Tibial nerve (tissue), 4 donors: Measurements from ENCODE around the gene SLC20A1. TPM values are rescaled to one million over a fixed set of nuclear protein-coding genes. Genes with fewer than 3 reads are reported as not detected.

Source experiments
- DNase-seq, 2 donors: peaks; one replicate each; pipeline ENCODE4 v3.0.0-alpha.2; 2019; ENCODE audit warnings: low spot score in 2 of 2
- H3K27ac ChIP-seq, 4 donors: fragments of 200-600 bp; sonication (generic) in 3 of 4; one replicate each; pipeline ENCODE4 v1.5.1; 2017 to 2019; ENCODE audit warnings: mild to moderate bottlenecking in 1 of 4
- H3K27me3 ChIP-seq, 2 donors: fragments of 200-600 bp; sonication (generic) in 1 of 2; one replicate each; pipeline versions ENCODE4 v1.5.1 to v1.6.0; 2017 to 2019
- H3K36me3 ChIP-seq, 3 donors: fragments of 200-600 bp; sonication (generic); one replicate each; pipeline ENCODE4 v1.5.1; 2018 to 2019
- H3K4me1 ChIP-seq, 4 donors: fragments of 200-600 bp; sonication (generic) in 3 of 4; one replicate each; pipeline ENCODE4 v1.5.1; 2017 to 2019
- H3K4me3 ChIP-seq, 4 donors: fragments of 200-600 bp; sonication (generic) in 3 of 4; one replicate each; pipeline ENCODE4 v1.5.1; 2017 to 2019; ENCODE audit warnings: mild to moderate bottlenecking in 1 of 4, moderate library complexity in 1 of 4
- H3K9me3 ChIP-seq, 4 donors: fragments of 200-600 bp; sonication (generic) in 3 of 4; one replicate each; pipeline ENCODE4 v1.5.1; 2017 to 2019
- EP300 ChIP-seq, 2 donors: sonication (generic); formaldehyde crosslinking; IDR thresholded peaks; one replicate each; pipeline ENCODE4 v1.6.1; 2017; ENCODE audit warnings: antibody characterized with exemption in 2 of 2, mild to moderate bottlenecking in 1 of 2
- POLR2A ChIP-seq, 2 donors: fragments of 450-650 bp; IDR thresholded peaks; one replicate each; pipeline ENCODE4 v1.6.1; 2017; ENCODE audit warnings: antibody characterized with exemption in 2 of 2, mild to moderate bottlenecking in 2 of 2, moderate library complexity in 2 of 2
- WGBS, 2 donors: methylation state at CpG; one replicate each; pipeline ENCODE4 v1.1.5; 2018; 5-methylcytosine and 5-hydroxymethylcytosine counted together
- total RNA-seq, 4 donors: library from RNA; depleted of rRNA; stranded (reverse); fragments of >200 nt; gene quantifications; one replicate each; pipeline ENCODE4 v1.1.0, GENCODE V29; 2016
- TF ChIP-seq, protein P1 (sequence below), 5 experiments: fragments of 200-600 bp in 3 of 5; fragments of 450-650 bp in 2 of 5; sonication (generic) in 3 of 5; IDR thresholded peaks; one replicate each; pipeline ENCODE4 v1.5.1; 2016 to 2019; ENCODE audit warnings: antibody characterized with exemption in 5 of 5, mild to moderate bottlenecking in 3 of 5, moderate library complexity in 2 of 5

Gene SLC20A1
- total RNA-seq, 4 donors from 2014 or later: 19.3 to 50.5 (median 32.8) TPM

DNA sequence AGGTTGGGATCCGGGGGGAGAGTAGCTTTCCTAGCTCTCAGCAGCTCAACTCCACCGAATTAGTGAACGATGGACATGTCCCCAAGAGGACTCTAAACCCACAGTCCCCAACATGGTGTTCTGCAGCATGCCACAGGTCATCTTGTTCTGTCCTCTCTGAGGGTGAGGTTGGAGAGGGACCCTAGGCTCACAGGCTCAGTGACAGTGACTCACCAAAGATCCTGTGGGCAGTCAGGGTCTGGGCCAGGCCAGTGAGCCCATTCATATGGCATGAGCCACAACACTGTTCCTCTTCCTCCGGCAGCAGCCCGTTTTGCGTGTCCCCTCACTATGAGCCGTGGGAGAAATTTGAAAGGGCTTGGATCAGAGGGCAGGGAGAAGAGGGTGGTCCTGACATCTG, 2.8 kb upstream of the SLC20A1 start:
- WGBS, 2 donors: 74 to 81% methylated on average over 7 of the region's 7 CpGs
- Histone ChIP-seq H3K36me3 (peaks cover 0 to under 1% (median 0%) of the 10 kb centered on the region in 3 donors), H3K27ac (peak overlapping the region in 1 of 4 donors; percentile 22), H3K4me3 (no peak overlapping the region), H3K4me1 (peaks cover 0 to 50% (median 11%) of the 10 kb centered on the region in 4 donors), H3K9me3 (no peaks in the 10 kb centered on the region), H3K27me3 (no peaks in the 10 kb centered on the region)
- TF ChIP-seq, protein P1, sequence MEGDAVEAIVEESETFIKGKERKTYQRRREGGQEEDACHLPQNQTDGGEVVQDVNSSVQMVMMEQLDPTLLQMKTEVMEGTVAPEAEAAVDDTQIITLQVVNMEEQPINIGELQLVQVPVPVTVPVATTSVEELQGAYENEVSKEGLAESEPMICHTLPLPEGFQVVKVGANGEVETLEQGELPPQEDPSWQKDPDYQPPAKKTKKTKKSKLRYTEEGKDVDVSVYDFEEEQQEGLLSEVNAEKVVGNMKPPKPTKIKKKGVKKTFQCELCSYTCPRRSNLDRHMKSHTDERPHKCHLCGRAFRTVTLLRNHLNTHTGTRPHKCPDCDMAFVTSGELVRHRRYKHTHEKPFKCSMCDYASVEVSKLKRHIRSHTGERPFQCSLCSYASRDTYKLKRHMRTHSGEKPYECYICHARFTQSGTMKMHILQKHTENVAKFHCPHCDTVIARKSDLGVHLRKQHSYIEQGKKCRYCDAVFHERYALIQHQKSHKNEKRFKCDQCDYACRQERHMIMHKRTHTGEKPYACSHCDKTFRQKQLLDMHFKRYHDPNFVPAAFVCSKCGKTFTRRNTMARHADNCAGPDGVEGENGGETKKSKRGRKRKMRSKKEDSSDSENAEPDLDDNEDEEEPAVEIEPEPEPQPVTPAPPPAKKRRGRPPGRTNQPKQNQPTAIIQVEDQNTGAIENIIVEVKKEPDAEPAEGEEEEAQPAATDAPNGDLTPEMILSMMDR (IDR thresholded peaks at IDR 0.05): no peak
- TF ChIP-seq EP300 (IDR thresholded peaks at IDR 0.05) (no peak), POLR2A (IDR thresholded peaks at IDR 0.05) (no peak)
- DNase-seq: no peak

DNA sequence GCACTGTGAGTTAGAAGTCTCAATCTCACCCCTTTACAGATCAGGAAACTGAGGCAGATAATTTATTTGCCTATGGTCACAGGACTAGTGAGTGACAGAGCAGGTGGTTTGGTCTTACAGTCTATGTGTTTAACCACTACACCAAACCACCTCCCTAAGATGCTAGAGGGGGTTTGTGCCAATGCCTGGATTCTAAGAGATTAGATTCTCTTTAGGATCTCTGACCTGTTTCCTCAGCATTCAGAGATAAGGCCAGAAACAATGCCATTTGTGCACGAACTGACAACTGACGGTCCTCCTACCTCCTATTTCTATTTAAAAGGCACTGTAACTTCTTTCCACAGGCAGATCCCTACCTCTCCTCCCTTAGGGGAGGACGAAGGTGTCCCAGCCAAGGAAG, 2.3 kb upstream of the SLC20A1 start:
- 90 to 98% methylated on average over 3 of the region's 3 CpGs for WGBS, 2 donors
- peak overlapping the region in 2 of 4 donors; percentile 22 to 96 for H3K27ac ChIP-seq
- no peak overlapping the region for H3K4me3 ChIP-seq
- H3K9me3 ChIP-seq: no peaks in the 10 kb centered on the region
- H3K27me3 ChIP-seq: no peaks in the 10 kb centered on the region
- peaks cover 0 to 4% (median 0%) of the 10 kb centered on the region in 3 donors for H3K36me3 ChIP-seq
- DNase-seq: no peak
- H3K4me1 ChIP-seq: peaks cover 0 to 53% (median 14%) of the 10 kb centered on the region in 4 donors
- TF ChIP-seq EP300 (IDR thresholded peaks at IDR 0.05): no peak
- no peak for TF ChIP-seq POLR2A (IDR thresholded peaks at IDR 0.05)
- TF ChIP-seq, protein P1 (IDR thresholded peaks at IDR 0.05): no peak

DNA sequence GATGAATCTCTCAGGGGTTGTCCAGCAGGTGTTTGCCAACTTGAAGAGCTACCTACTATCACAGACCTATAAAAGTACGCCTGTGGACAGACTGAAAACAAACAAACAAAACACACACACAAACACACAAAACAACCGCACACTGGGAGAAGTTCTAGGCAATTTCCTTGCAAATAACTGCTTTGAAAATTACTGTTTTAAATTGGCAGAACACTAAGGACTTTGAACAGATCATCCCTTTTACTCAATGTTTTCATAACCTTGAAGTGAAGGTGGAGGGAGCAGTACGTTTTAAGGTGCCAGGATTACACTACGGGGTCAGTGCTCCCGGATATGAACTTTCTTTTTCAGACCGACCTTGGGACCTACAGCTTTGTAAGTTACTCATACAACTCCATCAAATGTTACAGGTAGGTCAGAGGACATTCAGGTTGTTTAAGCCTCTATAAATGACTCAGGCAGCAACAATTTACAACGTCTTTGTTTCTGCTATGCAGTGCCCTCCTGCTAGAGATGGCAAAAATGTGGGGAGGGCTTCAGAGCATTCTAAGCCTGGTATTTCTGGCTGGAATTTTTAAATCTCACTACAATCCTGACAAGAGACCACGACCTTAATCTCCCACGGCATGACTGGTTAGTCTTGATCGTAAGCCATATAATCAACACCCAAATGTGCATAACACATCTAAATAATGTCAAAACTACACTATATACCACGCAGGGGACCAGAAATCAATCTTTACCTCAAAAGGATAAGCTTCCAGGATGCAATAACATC, 1.4 kb upstream of the SLC20A1 start:
- Histone ChIP-seq H3K27ac (peak overlapping the region; percentile 87 to 99 (median 93)), H3K4me1 (peaks cover 0 to 62% (median 15%) of the 10 kb centered on the region in 4 donors), H3K27me3 (no peaks in the 10 kb centered on the region), H3K9me3 (no peaks in the 10 kb centered on the region), H3K4me3 (peak overlapping the region; percentile 69 to 98 (median 88)), H3K36me3 (peaks cover 0 to 11% (median 4%) of the 10 kb centered on the region in 3 donors)
- WGBS, 2 donors: 46 to 49% methylated on average over 11 of the region's 11 CpGs
- no peak for TF ChIP-seq EP300 (IDR thresholded peaks at IDR 0.05)
- DNase-seq: no peak

DNA sequence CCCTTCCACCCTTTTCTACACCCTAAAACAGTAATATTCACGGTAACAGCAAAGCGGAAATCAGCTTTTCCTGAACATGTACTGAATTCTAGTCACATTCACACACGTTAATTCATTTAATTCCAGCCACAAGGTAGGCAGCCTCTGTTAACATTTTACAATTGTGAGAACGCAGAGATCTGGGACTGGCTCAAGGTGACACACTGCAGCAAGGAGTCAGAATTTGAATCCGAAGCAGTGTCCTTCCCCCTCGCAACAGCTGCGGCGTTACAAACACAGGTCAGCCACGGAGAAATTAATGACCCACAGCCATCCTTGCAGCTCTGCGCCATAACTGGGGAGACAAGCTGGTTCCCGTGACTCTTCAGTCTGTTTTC, 818 bp upstream of the SLC20A1 start:
- H3K36me3 ChIP-seq: peaks cover 0 to 17% (median 4%) of the 10 kb centered on the region in 3 donors
- peak overlapping the region; percentile 87 to 99 (median 93) for H3K27ac ChIP-seq
- TF ChIP-seq POLR2A (IDR thresholded peaks at IDR 0.05) (peak in 1 of 2 donors; percentile 13), EP300 (IDR thresholded peaks at IDR 0.05) (peak in 1 of 2 donors; percentile 38)
- TF ChIP-seq, protein P1 (IDR thresholded peaks at IDR 0.05): no peak
- peak overlapping the region; percentile 69 to 98 (median 88) for H3K4me3 ChIP-seq
- no peaks in the 10 kb centered on the region for H3K27me3 ChIP-seq
- peaks cover 0 to 67% (median 15%) of the 10 kb centered on the region in 4 donors for H3K4me1 ChIP-seq
- WGBS, 2 donors: 5 to 8% methylated on average over 11 of the region's 11 CpGs
- H3K9me3 ChIP-seq: no peaks in the 10 kb centered on the region
- DNase-seq: no peak

DNA sequence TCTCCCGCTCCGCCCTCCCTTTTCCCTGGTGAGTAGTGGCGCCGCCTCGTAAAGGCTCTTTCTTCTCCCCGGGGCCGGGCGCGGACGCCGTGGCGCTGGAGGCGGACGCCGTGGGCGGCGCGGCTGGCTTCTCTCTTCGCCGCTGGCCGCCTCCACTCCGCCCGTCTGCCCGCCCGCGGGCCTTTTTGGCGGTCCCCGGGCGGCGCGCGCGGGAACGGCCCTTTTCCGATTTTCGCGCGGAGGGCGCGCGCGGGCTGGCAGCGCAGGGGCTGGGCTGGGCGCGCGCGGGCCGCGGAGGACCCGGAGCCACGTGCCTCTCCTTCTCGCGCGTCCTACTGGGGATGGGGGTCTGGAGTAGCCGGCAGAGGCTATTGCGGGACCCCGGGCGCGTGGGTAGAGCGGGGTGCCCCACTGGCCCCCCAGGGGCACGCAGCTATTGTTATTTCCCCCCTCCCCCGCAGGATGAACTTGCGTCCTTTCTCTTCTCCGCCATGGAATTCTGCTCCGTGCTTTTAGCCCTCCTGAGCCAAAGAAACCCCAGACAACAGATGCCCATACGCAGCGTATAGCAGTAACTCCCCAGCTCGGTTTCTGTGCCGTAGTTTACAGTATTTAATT, 472 bp downstream of the SLC20A1 start:
- Histone ChIP-seq H3K4me1 (peaks cover 0 to 63% (median 15%) of the 10 kb centered on the region in 4 donors), H3K9me3 (no peaks in the 10 kb centered on the region), H3K27me3 (no peaks in the 10 kb centered on the region), H3K36me3 (peaks cover 0 to 30% (median 4%) of the 10 kb centered on the region in 3 donors), H3K27ac (peak overlapping the region; percentile 90 to 99 (median 95)), H3K4me3 (peak overlapping the region; percentile 85 to 98 (median 89))
- no peak for DNase-seq
- TF ChIP-seq POLR2A (IDR thresholded peaks at IDR 0.05) (no peak), EP300 (IDR thresholded peaks at IDR 0.05) (no peak)
- WGBS, 2 donors: 1% methylated on average over 8 to 43 of the region's 69 CpGs
